ENCODE measurements around the gene FMO5.

DNA sequence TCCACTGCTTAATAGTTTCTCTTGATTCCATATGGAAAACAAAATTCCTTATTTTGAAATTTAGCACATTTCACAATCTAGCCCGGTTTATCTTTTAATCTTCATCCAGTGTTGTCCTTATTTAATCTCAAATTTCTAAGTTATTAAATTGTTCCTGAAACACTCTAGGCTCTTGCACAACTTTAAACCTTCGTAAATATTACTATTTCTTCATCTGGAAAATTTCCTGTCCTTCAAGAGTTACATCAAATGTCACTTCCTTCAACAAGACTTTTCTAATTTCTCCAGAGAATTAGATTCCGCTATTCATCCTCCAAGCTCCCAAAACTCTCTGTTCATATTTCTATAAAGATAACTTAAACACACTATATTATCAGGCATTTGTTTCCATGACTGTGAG is 6.5 kb downstream of the FMO5 start:
- TF ChIP-seq CHD4 (IDR thresholded peaks at IDR 0.05) (no peak), NFIC (IDR thresholded peaks at IDR 0.05; ENCODE audit: low read depth, low read length) (no peak), FOXK2 (IDR thresholded peaks at IDR 0.05) (no peak), POLR2A (IDR thresholded peaks at IDR 0.05; ENCODE audit: low read depth, low read length) (no peak), DPF2 (IDR thresholded peaks at IDR 0.05) (no peak), CREB1 (IDR thresholded peaks at IDR 0.05; ENCODE audit: low read depth) (no peak), TBL1XR1 (IDR thresholded peaks at IDR 0.05; ENCODE audit: low read depth, low read length) (no peak), GABPA (IDR thresholded peaks at IDR 0.05; ENCODE audit: low read depth) (no peak), EZH2 (IDR thresholded peaks at IDR 0.05; ENCODE audit: borderline replicate concordance, control insufficient read depth, low read depth, low read length) (no peak), NFYA (IDR thresholded peaks at IDR 0.05; ENCODE audit: borderline replicate concordance, low read depth, low read length) (no peak)
- TF ChIP-seq, protein P1, sequence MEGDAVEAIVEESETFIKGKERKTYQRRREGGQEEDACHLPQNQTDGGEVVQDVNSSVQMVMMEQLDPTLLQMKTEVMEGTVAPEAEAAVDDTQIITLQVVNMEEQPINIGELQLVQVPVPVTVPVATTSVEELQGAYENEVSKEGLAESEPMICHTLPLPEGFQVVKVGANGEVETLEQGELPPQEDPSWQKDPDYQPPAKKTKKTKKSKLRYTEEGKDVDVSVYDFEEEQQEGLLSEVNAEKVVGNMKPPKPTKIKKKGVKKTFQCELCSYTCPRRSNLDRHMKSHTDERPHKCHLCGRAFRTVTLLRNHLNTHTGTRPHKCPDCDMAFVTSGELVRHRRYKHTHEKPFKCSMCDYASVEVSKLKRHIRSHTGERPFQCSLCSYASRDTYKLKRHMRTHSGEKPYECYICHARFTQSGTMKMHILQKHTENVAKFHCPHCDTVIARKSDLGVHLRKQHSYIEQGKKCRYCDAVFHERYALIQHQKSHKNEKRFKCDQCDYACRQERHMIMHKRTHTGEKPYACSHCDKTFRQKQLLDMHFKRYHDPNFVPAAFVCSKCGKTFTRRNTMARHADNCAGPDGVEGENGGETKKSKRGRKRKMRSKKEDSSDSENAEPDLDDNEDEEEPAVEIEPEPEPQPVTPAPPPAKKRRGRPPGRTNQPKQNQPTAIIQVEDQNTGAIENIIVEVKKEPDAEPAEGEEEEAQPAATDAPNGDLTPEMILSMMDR (IDR thresholded peaks at IDR 0.05 in 2 of 3, conservative IDR thresholded peaks at IDR 0.05 in 1 of 3; ENCODE audit: control insufficient read depth in 2 of 3, extremely low read depth in 1 of 3, insufficient read depth in 1 of 3, low read depth in 3 of 3, low read length in 3 of 3) = no peak

Data from GM12878 (cell line).